Smooth muscle cell of the umbilical artery (primary cell): Measurements from ENCODE around the gene INPPL1. TPM values are rescaled to one million over a fixed set of nuclear protein-coding genes. Genes with fewer than 3 reads are reported as not detected.

Experiments used
- total RNA-seq: library from RNA; depleted of rRNA; stranded (reverse); fragments of >200 nt; gene quantifications from 2 replicates; pipeline ENCODE4 v1.2.3, GENCODE V29; 2014

Gene INPPL1
- 78.4 and 102 TPM in 2 replicates for total RNA-seq

GRCh38 chr11:72224564-72225410 lies at the start of gene INPPL1:
Gene INPPL1 (plus strand): TSS chr11:72224767. CDS start chr11:72224985, 218 bp downstream.

DNA sequence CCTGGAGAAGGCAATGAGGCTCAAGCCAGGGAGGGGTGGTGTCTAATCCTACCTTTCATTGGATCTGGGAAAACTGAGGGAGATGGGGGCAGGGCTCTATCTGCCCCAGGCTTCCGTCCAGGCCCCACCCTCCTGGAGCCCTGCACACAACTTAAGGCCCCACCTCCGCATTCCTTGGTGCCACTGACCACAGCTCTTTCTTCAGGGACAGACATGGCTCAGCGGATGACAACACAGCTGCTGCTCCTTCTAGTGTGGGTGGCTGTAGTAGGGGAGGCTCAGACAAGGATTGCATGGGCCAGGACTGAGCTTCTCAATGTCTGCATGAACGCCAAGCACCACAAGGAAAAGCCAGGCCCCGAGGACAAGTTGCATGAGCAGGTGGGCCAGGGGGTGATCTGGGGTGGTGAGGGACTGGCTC lies 32.6 kb upstream of the INPPL1 start, which contains the start of gene FOLR1:
FOLR1 (plus strand) TSS at position 180 of the 421 bp plus-strand sequence; CDS start at position 214, 34 bp downstream.

DNA sequence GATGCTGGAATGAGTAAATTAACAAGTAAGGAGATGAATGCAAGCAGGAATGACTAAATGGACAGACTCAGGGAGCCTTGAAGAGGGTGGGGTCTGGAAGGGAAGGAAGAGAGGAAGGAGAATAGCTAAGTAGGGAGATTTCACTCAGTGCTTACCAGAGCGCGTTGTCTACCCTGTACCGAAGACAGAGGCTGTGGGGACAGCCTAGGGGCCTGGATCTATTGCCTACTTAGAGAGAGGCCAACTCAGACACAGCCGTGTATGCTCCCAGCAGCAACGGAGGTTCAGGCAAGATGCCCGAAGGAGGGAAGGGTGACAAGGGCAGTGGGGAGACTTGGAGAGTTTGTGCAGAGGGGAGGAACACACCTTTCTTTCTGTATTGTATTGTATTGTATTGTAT lies 7.9 kb upstream of the INPPL1 start, which contains the start of gene FOLR2:
FOLR2 (plus strand) TSS at position 157 of the 400 bp plus-strand sequence. CDS start 1,791 bp downstream, outside the sequence.

GRCh38 chr11:72244060-72244360 lies 19.4 kb downstream of the INPPL1 start, which contains the start of gene PHOX2A:
Gene PHOX2A (minus strand): TSS chr11:72244176. CDS start chr11:72244004, 172 bp downstream.

Other genes with a start within 250 kb of the INPPL1 start
- gene IL18BP, start 225.9 kb upstream of the INPPL1 start, total RNA-seq: 2.7 and 4.5 TPM in 2 replicates
- gene NUMA1, start 144.2 kb upstream of the INPPL1 start, total RNA-seq: 121 and 150 TPM in 2 replicates
- 2.4 and 4.3 TPM in 2 replicates for gene LRRC51, start 143.9 kb upstream of the INPPL1 start, total RNA-seq
- gene LAMTOR1, start 121.5 kb upstream of the INPPL1 start, total RNA-seq: 62.6 and 63.0 TPM in 2 replicates
- gene TOMT, start 118.8 kb upstream of the INPPL1 start, total RNA-seq: not detected in 2 replicates
- gene ANAPC15, start 112.1 kb upstream of the INPPL1 start, total RNA-seq: 15.4 and 17.4 TPM in 2 replicates
- gene FOLR3, start 89.0 kb upstream of the INPPL1 start, total RNA-seq: 0.23 TPM in 1 of 2 replicates, not detected in the other
- gene FOLR1, start 32.6 kb upstream of the INPPL1 start, total RNA-seq: not detected in 2 replicates
- not detected in 2 replicates for gene FOLR2, start 8.0 kb upstream of the INPPL1 start, total RNA-seq
- not detected in 2 replicates for gene PHOX2A, start 19.4 kb downstream of the INPPL1 start, total RNA-seq
- gene CLPB, start 209.8 kb downstream of the INPPL1 start, total RNA-seq: 36.5 and 47.5 TPM in 2 replicates